ENCODE data around the gene CCDC148.

The CCDC148 gene

DNA sequence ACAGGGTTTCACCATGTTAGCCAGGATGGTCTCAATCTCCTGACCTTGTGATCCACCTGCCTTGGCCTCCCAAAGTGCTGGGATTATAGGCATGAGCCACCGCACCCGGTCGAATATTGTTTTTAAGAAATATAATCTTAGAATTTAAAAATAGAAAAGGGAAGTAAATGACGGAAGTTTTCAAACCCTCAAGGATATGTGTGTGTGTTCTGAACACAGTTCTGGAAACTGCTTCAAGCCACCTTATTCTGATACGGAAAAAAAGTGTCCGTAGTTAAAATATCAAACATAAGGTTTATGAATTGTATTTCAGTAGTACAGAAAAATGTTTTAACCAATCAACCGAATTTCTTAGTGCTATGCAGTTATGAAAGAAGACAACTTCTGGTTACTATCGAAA lies 239.0 kb downstream of the CCDC148 start (continued):
- TF ChIP-seq PBX3 (CRISPR knock-in tag; IDR thresholded peaks at IDR 0.05) (no peak), ZNF132 (tag by site-specific recombination; IDR thresholded peaks at IDR 0.05; ENCODE audit: borderline replicate concordance) (no peak)

DNA sequence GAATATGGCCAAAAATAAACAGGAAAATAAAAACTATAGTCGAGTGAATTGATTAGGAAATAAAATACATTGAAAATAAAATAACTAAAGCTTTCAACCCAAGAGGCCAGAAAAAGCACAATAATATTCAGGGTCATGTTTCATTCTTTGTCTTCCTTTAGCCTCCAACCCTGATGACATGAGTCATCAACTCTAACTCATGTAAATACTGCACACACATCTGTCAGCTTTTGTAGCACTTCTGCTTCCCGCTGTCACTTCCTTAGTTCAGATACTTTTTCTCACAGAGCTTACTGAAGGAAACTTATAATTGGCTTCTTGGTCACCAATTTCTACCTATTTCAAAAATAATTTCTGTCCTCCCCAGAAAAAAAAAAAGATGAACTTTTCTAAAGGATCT lies 242.1 kb downstream of the CCDC148 start:
- Histone ChIP-seq H3K4me1 (ENCODE audit: control insufficient read depth, insufficient read depth, low read length) (peaks cover 5% of the 10 kb centered on the region; the same call in 1 of the 2 replicates), H3K4me3 (ENCODE audit: low read depth, low read length) (no peak overlapping the region), H3K27ac (ENCODE audit: extremely low read depth, low read depth, low read length) (no peak overlapping the region), H3K36me3 (ENCODE audit: control insufficient read depth in 2 of 2, insufficient read depth in 1 of 2, low read length in 2 of 2) (no peaks in the 10 kb centered on the region), H3K9me3 (ENCODE audit: control insufficient read depth, insufficient read depth, low read depth, low read length) (no peaks in the 10 kb centered on the region)
- TF ChIP-seq ZNF558 (tag by site-specific recombination; IDR thresholded peaks at IDR 0.05), result no peak
- TF ChIP-seq, protein P1, sequence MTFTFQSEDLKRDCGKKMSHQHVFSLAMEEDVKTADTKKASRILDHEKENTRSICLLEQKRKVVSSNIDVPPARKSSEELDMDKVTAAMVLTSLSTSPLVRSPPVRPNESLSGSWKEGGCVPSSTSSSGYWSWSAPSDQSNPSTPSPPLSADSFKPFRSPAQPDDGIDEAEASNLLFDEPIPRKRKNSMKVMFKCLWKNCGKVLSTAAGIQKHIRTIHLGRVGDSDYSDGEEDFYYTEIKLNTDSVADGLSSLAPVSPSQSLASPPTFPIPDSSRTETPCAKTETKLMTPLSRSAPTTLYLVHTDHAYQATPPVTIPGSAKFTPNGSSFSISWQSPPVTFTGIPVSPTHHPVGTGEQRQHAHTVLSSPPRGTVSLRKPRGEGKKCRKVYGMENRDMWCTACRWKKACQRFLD (tag by site-specific recombination; IDR thresholded peaks at IDR 0.05), result no peak
- 0 out of 2 replicates have a peak, but pooled peaks have one; percentile 18 for TF ChIP-seq ZSCAN4 (tag by site-specific recombination; IDR thresholded peaks at IDR 0.05)
- TF ChIP-seq ZSCAN30 (tag by site-specific recombination; IDR thresholded peaks at IDR 0.05), result no peak
- TF ChIP-seq PRDM1 (tag by site-specific recombination; IDR thresholded peaks at IDR 0.05), result peak; percentile 60; the same call in 1 of the 2 replicates
- TF ChIP-seq ZNF133 (tag by site-specific recombination; IDR thresholded peaks at IDR 0.05), result no peak; the same call in 1 of the 2 replicates
- TF ChIP-seq ZNF311 (tag by site-specific recombination; IDR thresholded peaks at IDR 0.05; ENCODE audit: borderline replicate concordance), result no peak
- no peak for TF ChIP-seq ZNF692 (tag by site-specific recombination; IDR thresholded peaks at IDR 0.05)
- TF ChIP-seq, protein P2, sequence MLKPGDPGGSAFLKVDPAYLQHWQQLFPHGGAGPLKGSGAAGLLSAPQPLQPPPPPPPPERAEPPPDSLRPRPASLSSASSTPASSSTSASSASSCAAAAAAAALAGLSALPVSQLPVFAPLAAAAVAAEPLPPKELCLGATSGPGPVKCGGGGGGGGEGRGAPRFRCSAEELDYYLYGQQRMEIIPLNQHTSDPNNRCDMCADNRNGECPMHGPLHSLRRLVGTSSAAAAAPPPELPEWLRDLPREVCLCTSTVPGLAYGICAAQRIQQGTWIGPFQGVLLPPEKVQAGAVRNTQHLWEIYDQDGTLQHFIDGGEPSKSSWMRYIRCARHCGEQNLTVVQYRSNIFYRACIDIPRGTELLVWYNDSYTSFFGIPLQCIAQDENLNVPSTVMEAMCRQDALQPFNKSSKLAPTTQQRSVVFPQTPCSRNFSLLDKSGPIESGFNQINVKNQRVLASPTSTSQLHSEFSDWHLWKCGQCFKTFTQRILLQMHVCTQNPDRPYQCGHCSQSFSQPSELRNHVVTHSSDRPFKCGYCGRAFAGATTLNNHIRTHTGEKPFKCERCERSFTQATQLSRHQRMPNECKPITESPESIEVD (tag by site-specific recombination; IDR thresholded peaks at IDR 0.05), result peak; percentile 48; the same call in 1 of the 2 replicates
- ChIA-PET CTCF (no interaction called here), POLR2A (no interaction called here)

- POLR2A ChIA-PET, result no interaction called here
- TF ChIP-seq ZNF404 (tag by site-specific recombination; IDR thresholded peaks at IDR 0.05) (no peak), ZNF791 (tag by site-specific recombination; IDR thresholded peaks at IDR 0.05) (no peak), ZNF785 (tag by site-specific recombination; IDR thresholded peaks at IDR 0.05) (no peak), ZSCAN4 (tag by site-specific recombination; IDR thresholded peaks at IDR 0.05) (no peak), GLI4 (tag by site-specific recombination; IDR thresholded peaks at IDR 0.05) (no peak), ZNF112 (tag by site-specific recombination; IDR thresholded peaks at IDR 0.05) (no peak), ZFP37 (tag by site-specific recombination; IDR thresholded peaks at IDR 0.05) (no peak), ZNF830 (tag by site-specific recombination; IDR thresholded peaks at IDR 0.05; ENCODE audit: low read depth) (no peak)
- TF ChIP-seq, protein P3, sequence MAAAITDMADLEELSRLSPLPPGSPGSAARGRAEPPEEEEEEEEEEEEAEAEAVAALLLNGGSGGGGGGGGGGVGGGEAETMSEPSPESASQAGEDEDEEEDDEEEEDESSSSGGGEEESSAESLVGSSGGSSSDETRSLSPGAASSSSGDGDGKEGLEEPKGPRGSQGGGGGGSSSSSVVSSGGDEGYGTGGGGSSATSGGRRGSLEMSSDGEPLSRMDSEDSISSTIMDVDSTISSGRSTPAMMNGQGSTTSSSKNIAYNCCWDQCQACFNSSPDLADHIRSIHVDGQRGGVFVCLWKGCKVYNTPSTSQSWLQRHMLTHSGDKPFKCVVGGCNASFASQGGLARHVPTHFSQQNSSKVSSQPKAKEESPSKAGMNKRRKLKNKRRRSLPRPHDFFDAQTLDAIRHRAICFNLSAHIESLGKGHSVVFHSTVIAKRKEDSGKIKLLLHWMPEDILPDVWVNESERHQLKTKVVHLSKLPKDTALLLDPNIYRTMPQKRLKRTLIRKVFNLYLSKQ (tag by site-specific recombination; IDR thresholded peaks at IDR 0.05; ENCODE audit: borderline replicate concordance), result no peak
- TF ChIP-seq, protein P2 (tag by site-specific recombination; IDR thresholded peaks at IDR 0.05), result no peak
Observed at GRCh38 chr2:158213773-158214172, 242.8 kb downstream of the CCDC148 start.

More at GRCh38 chr2:158213773-158214172, 242.8 kb downstream of the CCDC148 start:
- no peaks in the 10 kb centered on the region for H3K36me3 ChIP-seq (ENCODE audit: control insufficient read depth in 2 of 2, insufficient read depth in 1 of 2, low read length in 2 of 2)
- peaks cover 5% of the 10 kb centered on the region; the same call in 1 of the 2 replicates for H3K4me1 ChIP-seq (ENCODE audit: control insufficient read depth, insufficient read depth, low read length)
- H3K4me3 ChIP-seq (ENCODE audit: low read depth, low read length), result no peak overlapping the region
- H3K27ac ChIP-seq (ENCODE audit: extremely low read depth, low read depth, low read length), result no peak overlapping the region
- CTCF ChIA-PET, result interaction anchor here (1.1 kb wide), 1 partner anchor 11 kb away, joined by 4 read pairs; no protein-coding TSS in a partner anchor
- H3K9me3 ChIP-seq (ENCODE audit: control insufficient read depth, insufficient read depth, low read depth, low read length), result no peaks in the 10 kb centered on the region
